Activated T-cell treated with anti-CD3 and anti-CD28 coated beads for 24 hours (primary cell): Measurements from ENCODE around the gene PPP3CB.
A peak's percentile ranks its signal among the peaks of the same experiment; 100 is the strongest.
"Not testable (repeated sequence)": the region's sequence is repeated elsewhere in the genome, so short reads cannot be mapped to it uniquely, and the experiment has no call there.

Experiments used
- DNase-seq: peaks from one replicate; pipeline ENCODE4 v3.0.0-alpha.2; 2020; ENCODE audit warnings: low read depth

PPP3CB gene

DNA sequence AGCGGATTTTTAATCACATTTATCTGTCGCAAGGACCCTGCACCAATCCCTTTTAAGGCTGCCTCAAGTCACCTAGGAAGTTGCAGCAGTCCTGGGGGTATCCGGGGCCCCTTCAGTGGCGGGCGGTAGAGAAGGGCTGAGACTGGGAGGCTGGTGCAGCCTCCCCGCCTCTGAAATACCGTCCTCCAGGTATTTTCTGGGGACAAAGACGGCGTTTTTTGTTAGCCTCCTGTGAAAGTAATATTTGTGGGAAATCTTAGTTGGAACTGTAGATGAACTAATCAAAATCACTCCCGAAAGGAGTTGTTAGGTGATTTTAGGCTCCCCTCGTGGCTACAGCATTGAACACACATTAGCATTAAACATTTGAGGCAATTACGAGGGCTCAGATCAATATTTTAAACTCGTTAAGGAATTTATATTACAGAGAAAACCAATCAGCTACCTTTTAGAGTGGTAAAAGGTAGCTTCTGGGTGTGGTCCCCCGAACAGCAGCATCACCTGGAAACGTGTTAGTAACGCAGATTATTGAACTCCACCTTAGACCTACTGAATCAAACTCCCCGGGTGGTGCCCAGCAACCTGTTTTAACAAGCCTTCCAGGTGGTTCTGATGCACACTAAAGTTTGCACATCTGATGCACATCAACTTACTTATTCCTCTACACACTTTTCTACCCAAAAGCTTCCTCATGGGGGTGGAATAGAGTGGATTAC, 81.4 kb downstream of the PPP3CB start:
- no peak for DNase-seq

DNA sequence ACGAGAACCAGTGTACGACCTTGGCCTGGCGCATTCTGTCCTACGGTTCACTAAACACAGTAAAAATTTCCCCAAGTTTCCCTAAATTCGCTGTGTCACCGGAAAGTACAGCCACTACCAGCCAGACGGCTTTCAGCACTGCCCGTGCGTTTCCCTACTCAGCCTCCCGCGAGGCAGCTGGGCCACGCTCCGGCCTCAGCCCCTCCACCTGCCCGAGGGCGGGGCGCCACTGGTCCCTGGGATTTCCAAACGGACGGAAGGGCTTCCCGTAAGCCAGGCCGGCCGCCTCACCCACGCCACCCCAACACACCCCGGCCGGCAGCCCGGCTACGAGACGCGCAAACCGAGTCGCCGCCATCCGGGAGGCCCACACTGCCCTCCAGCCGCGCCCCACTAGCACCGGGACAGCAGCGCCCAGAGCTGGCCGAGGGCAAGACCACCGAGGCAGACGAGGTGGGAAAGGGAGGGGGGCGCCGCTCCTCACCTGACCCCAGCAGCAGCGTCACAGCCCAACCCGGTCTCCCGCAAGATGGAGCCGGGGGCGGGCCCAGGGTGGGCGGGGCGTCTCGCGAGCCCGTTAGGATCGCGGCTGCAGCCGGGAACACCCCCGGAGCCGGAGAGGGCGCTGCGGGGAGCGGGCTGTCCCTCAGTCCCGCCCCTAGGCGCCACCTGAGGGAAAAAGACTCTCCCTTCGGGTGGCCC, 82.1 kb downstream of the PPP3CB start, which contains the start of gene ANXA7:
ANXA7 (minus strand) TSS at position 531 of the 702 bp plus-strand sequence. CDS start 13,202 bp downstream, outside the sequence.
- DNase-seq = peak; percentile 94

DNA sequence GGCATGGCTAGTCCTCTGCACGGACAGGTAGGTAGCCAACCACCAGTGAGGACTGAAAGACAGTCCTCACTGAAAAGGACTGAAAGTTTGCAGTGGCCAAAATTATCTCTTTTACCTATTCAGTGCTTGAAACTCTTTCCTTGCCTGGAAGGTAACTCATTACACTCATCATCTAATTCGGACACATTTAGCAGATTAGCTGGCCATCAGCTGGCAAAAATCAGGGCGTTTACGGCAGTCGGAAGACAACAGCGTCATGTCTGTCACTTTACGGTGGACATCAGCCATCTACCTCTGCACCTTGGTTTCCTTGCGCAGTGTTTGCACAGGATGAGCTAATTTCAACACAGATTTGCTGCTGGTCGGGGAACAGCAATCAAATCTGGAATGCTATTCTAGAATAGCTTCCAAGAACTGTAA, 82.7 kb downstream of the PPP3CB start:
- no peak for DNase-seq

DNA sequence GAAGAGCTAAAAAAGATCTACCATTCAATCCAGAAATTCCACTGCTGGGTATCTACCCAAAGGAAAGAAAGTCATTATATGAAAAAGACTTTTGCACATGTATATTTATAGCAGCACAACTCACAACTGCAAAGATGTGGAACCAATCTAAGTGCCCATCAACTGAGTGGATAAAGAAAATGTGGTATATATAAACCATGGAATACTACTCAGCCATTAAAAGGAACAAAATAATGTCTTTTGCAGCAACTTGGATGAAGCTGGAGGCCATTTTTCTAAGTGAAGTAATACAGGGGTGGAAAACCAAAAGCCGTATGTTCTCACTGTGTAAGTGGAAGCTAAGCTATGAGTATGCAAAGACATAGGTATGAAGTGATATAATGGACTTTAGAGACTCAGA, 84.9 kb downstream of the PPP3CB start:
- DNase-seq = no peak

DNA sequence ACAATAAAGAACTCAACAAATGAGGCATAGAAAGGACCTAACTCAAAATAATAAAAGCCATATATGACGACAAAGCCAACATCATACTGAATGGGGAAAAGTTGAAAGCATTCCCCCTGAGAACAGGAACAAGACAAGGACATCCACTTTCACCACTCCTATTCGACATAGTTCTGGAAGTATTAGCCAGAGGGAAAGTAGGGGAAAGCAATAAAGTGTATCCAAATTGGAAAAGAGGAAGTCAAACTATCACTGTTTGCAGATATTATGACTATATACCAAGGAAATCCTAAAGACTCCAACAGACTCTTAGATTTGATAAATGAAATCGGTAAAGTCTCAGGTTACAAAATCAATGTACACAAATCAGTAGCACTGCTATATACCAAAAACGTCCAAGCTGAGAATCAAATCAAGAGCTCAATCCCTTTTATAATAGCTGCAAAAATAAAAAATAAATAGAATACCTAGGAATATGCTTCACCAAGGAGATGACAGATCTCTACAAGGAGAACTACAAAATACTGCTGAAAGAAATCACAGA, 86.8 kb downstream of the PPP3CB start:
- no peak for DNase-seq

DNA sequence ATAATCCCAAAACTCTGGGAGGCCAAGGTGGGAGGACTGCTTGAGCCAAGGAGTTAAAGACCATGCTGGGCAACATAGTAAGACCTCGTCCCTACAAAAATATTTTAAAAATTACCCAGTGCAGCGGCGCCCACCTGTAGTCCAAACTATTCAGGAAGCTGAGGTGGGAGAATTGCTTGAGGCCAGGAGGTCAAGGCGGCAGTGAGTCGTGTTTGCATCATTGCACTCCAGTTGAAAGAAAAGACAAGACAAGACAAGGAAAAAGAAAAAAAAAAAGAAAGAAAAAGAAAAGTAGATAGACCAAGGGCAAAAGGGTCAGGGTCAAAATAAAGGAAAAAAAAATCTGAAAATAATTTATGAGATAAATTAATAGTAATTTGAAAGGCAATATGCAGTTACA, 87.8 kb downstream of the PPP3CB start:
- no peak for DNase-seq

DNA sequence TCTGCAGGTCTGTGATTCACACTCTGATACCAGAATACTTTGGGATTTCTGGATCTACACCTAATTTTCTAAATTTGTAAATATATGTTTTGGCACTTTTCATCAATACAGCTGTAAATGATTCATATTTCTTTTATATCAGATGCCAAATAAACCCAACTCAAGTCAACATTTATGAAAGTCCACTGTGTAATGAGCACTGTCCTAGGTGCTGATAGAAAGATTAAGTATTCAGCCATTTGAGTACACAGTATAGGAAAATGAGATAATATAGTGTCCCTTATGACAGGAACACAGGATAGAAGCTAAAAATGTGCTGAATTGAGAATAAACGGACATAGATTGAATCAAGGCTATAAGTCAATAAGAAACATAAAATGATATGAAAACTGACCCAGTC, 88.3 kb downstream of the PPP3CB start:
- no peak for DNase-seq

DNA sequence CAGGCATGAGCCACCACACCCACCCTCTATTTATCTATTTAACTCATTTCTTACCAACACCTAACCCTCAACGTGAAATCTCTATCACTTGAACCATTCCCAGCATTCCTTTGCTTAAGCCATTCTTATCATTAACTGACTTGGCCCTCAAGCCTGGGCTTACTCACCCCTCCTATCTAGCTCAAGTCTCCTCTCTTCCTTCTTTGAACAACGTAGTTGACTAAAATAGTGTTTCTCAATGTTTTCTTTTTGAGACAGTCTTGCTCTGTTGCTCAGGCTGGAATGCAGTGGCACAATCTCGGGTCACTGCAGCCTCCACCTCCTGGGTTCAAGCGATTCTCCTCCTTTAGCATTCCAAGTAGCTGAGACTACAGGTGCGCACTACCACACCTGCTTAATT, 89.0 kb downstream of the PPP3CB start:
- DNase-seq = no peak

DNA sequence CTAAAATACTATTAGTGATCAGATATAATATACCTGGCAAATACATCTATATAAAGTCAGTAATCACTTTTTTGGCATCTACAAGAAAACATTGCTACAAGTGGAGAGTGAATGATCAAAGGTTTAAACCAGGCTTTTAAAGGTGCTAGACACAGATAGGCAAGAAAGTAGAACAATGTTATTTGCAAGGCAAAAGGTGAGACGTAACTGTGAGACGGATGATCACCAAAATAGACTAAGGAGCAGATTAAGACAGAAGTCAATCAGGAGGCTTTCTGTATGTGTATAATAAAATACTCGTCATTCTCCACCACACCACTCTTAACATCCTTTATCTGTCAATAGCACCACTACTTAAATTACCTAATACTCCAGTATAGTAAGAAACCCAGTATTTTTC, 90.3 kb downstream of the PPP3CB start:
- no peak for DNase-seq

DNA sequence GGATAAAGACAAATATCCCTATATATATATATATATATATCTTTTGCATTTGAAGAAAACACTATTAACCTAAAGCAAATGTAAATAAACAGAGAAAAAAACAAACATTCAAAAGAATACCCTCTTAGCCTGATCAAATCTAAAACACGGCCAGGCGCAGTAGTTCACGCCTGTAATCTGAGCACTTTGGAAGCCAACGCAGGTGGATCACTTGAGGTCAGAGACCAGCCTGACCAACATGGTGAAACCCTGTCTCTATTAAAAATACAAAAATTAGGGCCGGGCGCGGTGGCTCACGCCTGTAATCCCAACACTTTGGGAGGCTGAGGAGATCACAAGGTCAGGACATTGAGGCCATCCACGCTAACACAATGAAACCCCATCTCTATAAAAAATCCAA, 91.1 kb downstream of the PPP3CB start:
- no peak for DNase-seq

DNA sequence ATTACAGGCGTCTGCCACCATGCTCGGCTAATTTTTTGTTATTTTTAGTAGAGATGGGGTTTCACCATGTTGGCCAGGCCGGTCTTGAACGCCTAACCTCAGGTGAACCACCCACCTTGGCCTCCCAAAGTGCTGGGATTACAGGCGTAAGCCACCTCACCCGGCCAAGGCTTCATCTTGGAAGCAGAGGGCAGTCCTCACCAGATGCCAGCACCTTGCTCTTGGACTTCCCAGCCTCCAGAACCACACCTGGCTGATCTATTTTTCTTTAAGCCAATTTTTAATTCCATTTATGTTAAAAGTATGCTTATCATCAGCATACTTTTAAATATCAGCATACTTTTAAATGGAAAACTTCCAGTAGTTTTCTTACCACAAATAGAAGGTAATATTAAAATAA, 94.2 kb downstream of the PPP3CB start:
- no peak for DNase-seq

DNA sequence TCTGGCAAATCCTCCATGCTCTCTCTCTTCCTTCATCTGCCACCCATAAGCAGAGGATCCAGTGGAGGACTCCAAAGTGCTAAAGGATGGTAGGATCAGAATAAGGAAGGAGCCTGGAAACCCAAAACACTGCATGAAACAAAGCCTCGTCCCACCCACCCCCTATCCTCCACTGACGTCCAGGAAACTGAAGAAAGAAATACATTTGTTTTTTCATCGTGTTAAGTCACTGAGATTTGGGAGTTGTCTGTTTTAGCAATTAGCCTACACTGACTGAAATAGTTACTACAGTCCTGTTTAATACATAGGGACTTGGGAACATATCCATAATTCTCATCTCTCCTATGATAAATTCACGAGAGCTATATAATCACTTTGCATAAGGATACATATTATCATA, 96.8 kb downstream of the PPP3CB start:
- DNase-seq = no peak

DNA sequence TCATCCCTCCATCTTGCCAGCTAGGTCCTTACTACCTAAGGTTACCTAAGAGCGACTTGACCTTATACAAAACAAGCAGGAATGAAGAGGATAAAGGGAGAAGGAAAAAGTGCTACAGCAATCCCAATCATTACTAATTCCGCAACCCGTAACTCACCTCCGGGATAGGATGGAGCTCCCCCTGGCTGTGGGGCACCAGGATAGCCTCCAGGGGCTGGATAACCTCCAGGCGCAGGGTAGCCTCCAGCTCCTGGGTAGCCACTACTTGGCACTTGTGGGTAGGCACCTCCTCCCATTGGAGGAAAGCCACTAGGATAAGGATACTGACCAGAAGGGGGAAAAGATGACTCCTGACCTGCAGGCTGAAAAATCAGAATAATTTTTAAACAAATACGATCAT, 97.8 kb downstream of the PPP3CB start:
- no peak for DNase-seq

DNA sequence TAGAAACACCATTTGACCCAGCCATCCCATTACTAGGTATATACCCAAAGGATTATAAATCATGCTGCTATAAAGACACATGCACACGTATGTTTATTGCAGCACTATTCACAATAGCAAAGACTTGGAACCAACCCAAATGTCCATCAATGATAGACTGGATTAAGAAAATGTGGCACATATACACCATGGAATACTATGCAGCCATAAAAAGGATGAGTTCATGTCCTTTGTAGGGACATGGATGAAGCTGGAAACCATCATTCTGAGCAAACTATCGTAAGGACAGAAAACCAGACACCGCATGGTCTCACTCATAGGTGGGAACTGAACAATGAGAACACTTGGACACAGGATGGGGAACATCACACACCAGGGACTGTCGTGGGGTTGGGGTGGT, 101.5 kb downstream of the PPP3CB start:
- DNase-seq = not testable (repeated sequence)

DNA sequence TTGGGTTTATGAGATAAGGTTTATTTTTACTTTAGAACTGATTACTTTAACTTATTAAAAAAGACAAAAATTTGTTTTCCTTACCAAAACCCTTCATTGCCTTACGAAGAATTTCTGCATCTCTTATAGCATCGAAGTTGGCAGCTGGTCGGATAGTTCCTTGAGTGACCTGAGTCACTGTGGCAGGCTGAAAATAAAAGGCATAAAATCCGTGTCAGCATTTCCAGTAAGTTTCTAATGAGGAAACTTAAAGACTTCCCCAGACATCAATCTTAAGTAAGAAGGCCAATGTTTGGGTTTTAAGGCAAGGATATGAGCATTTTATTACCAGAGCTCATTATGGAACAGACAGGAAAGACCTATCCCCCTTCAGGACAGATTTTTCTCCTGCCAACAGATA, 107.6 kb downstream of the PPP3CB start:
- no peak for DNase-seq

DNA sequence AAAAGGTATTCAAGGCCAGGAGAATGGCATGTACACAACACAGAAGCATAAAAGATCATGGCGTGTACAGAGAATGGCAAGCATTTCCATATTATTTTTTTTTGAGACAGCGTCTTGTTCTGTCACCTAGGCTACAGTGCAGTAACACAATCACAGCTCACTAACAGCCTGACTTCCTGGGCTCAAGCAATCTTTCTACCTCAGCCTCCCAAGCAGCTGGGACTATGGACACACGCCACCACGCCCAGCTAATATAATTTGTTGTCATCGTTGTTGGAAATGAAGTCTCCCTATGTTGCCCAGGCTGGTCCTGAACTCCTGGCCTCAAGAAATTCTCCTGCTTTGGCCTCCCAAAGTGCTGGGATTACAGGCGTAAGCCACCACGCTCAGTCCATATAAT, 109.2 kb downstream of the PPP3CB start:
- DNase-seq = no peak
